H1 (cell line): Measurements from ENCODE around the gene NR5A2. TPM values are rescaled to one million over a fixed set of nuclear protein-coding genes. Genes with fewer than 3 reads are reported as not detected.

Experiments
- CTCF ChIA-PET: fragments of 300-600 bp; sonication (Branson Sonifier 250); formaldehyde crosslinking; loops from one replicate; lab custom pipeline; 2021; ENCODE audit not compliant: partially characterized antibody; lab: Charles Lee
- POLR2A ChIA-PET: fragments of 300-600 bp; sonication (Branson Sonifier 250); formaldehyde crosslinking; loops from one replicate; lab custom pipeline; 2021; ENCODE audit warnings: inconsistent platforms; ENCODE audit not compliant: partially characterized antibody; lab: Charles Lee
- DNase-seq, 2 experiments: peaks; one replicate each; pipeline versions ENCODE4 v3.0.0 to v3.0.0-alpha.2; 2010 to 2022; ENCODE audit warnings: low spot score in 2 of 2, low read depth in 1 of 2, mixed read lengths in 1 of 2
- FAIRE-seq: peaks from 2 replicates; lab custom pipeline; 2011; peaks lifted over from hg19 to GRCh38; lab: Jason Lieb, UNC
- H2AFZ ChIP-seq: 2 replicates; pipeline ENCODE4 v1.8.1; 2012; ENCODE audit warnings: low read length, inconsistent platforms
- H2AK5ac ChIP-seq: 2 replicates; pipeline ENCODE4 v1.6.1; 2013; ENCODE audit warnings: low read depth, low read length
- H2BK120ac ChIP-seq: replicated peaks from 2 replicates; pipeline ENCODE3; 2013; ENCODE audit warnings: low read depth, low read length, inconsistent platforms
- H2BK12ac ChIP-seq: 2 replicates; pipeline ENCODE4 v1.6.1; 2013; ENCODE audit warnings: low read depth, low read length
- H2BK15ac ChIP-seq: 2 replicates; pipeline ENCODE4 v1.6.1; 2013; ENCODE audit warnings: low read length
- H2BK20ac ChIP-seq: 2 replicates; pipeline ENCODE4 v1.6.1; 2013; ENCODE audit warnings: low read length
- H2BK5ac ChIP-seq: 2 replicates; pipeline ENCODE4 v1.6.1; 2013; ENCODE audit warnings: low read depth, low read length
- H3K14ac ChIP-seq: 2 replicates; pipeline ENCODE4 v1.6.1; 2013; ENCODE audit warnings: inconsistent platforms; ENCODE audit not compliant: insufficient read length
- H3K18ac ChIP-seq: 2 replicates; pipeline ENCODE4 v1.6.1; 2013; ENCODE audit warnings: low read length; ENCODE audit errors: extremely low read depth
- H3K23ac ChIP-seq: 2 replicates; pipeline ENCODE4 v1.6.1; 2013; ENCODE audit warnings: inconsistent platforms; ENCODE audit not compliant: insufficient read length
- H3K23me2 ChIP-seq: 2 replicates; pipeline ENCODE4 v1.6.1; 2013; ENCODE audit warnings: low read depth, low read length
- H3K27ac ChIP-seq: 2 replicates; pipeline ENCODE4 v1.6.1; 2011; ENCODE audit warnings: low read depth, low read length, inconsistent platforms
- H3K27me3 ChIP-seq, 4 experiments: replicated peaks in 1 of 4; 1 replicate in 1 of 4; 2 replicates in 3 of 4; pipeline versions ENCODE4 v1.6.1 to v1.8.1; 2011 to 2013; ENCODE audit warnings: low read length in 3 of 4, mild to moderate bottlenecking in 3 of 4, inconsistent platforms in 2 of 4, mixed read lengths in 2 of 4, moderate library complexity in 1 of 4; ENCODE audit not compliant: control insufficient read depth in 3 of 4, insufficient read depth in 3 of 4; ENCODE audit errors: extremely low read depth in 1 of 4
- H3K36me3 ChIP-seq, 4 experiments: 2 replicates each; pipeline versions ENCODE4 v1.6.1 to v1.8.1; 2011 to 2013; ENCODE audit warnings: mild to moderate bottlenecking in 4 of 4, low read length in 3 of 4, moderate library complexity in 2 of 4, control low read depth in 1 of 4, inconsistent platforms in 1 of 4; ENCODE audit not compliant: insufficient read depth in 4 of 4, control insufficient read depth in 2 of 4
- H3K4ac ChIP-seq: replicated peaks from 2 replicates; pipeline ENCODE3; 2013; ENCODE audit warnings: low read length, low read depth, mixed read lengths, inconsistent platforms; ENCODE audit not compliant: insufficient read length
- H3K4me1 ChIP-seq, 4 experiments: replicated peaks in 1 of 4; 1 replicate in 1 of 4; 2 replicates in 3 of 4; pipeline versions ENCODE4 v1.6.1 to v1.8.1; 2011 to 2013; ENCODE audit warnings: low read length in 3 of 4, inconsistent platforms in 2 of 4, mixed read lengths in 1 of 4; ENCODE audit not compliant: insufficient read depth in 4 of 4, control insufficient read depth in 3 of 4
- H3K4me2 ChIP-seq, 2 experiments: 2 replicates each; pipeline versions ENCODE4 v1.6.1 to v1.8.1; 2011 to 2013; ENCODE audit warnings: low read depth in 2 of 2, low read length in 2 of 2, control low read depth in 1 of 2, inconsistent platforms in 1 of 2, mild to moderate bottlenecking in 1 of 2; ENCODE audit not compliant: insufficient read depth in 1 of 2
- H3K4me3 ChIP-seq, 4 experiments: fragments of 200-600, 300-600 bp in 1 of 4; sonication (generic), shearing (Covaris generic), sonication (Bioruptor Twin) in 1 of 4; 2 replicates each; pipeline versions ENCODE4 v1.5.1 to v1.8.1; 2011 to 2016; ENCODE audit warnings: low read length in 4 of 4, low read depth in 3 of 4, control low read depth in 2 of 4, inconsistent platforms in 2 of 4, mild to moderate bottlenecking in 2 of 4, mixed read lengths in 1 of 4, moderate library complexity in 1 of 4; ENCODE audit not compliant: insufficient read depth in 2 of 4; ENCODE audit errors: extremely low read depth in 1 of 4
- H3K56ac ChIP-seq: replicated peaks from 2 replicates; pipeline ENCODE3; 2013; ENCODE audit warnings: low read depth, mild to moderate bottlenecking, mixed read lengths, low read length, inconsistent platforms; ENCODE audit not compliant: insufficient read length
- H3K79me1 ChIP-seq: 2 replicates; pipeline ENCODE4 v1.6.1; 2013; ENCODE audit warnings: low read depth, low read length, control low read depth
- H3K79me2 ChIP-seq, 2 experiments: 2 replicates each; pipeline versions ENCODE4 v1.6.1 to v1.8.1; 2012 to 2013; ENCODE audit warnings: low read length in 2 of 2, mild to moderate bottlenecking in 2 of 2, inconsistent platforms in 1 of 2; ENCODE audit not compliant: insufficient read depth in 2 of 2, control insufficient read depth in 1 of 2
- H3K9ac ChIP-seq, 4 experiments: replicated peaks in 1 of 4; 1 replicate in 1 of 4; 2 replicates in 3 of 4; pipeline versions ENCODE4 v1.6.1 to v1.8.1; 2011 to 2013; ENCODE audit warnings: low read depth in 3 of 4, low read length in 3 of 4, control low read depth in 2 of 4, mild to moderate bottlenecking in 2 of 4, moderate library complexity in 2 of 4, inconsistent platforms in 1 of 4; ENCODE audit errors: extremely low read depth in 1 of 4
- H3K9me3 ChIP-seq, 2 experiments: 2 replicates each; pipeline versions ENCODE4 v1.6.1 to v1.8.1; 2012 to 2013; ENCODE audit warnings: mild to moderate bottlenecking in 2 of 2, moderate library complexity in 2 of 2, control low read depth in 1 of 2, inconsistent platforms in 1 of 2, low read depth in 1 of 2, low read length in 1 of 2, mixed read lengths in 1 of 2; ENCODE audit not compliant: insufficient read depth in 2 of 2
- H4K20me1 ChIP-seq, 2 experiments: replicated peaks in 1 of 2; 2 replicates each; pipeline versions ENCODE3 to v1.8.1; 2011 to 2013; ENCODE audit warnings: inconsistent platforms in 2 of 2, low read length in 2 of 2, mild to moderate bottlenecking in 1 of 2; ENCODE audit not compliant: insufficient read depth in 2 of 2, control insufficient read depth in 1 of 2
- H4K5ac ChIP-seq: 2 replicates; pipeline ENCODE4 v1.6.1; 2013; ENCODE audit warnings: low read length, low read depth, mixed read lengths, inconsistent platforms; ENCODE audit not compliant: insufficient read length
- H4K8ac ChIP-seq: 2 replicates; pipeline ENCODE4 v1.8.0; 2013; ENCODE audit warnings: mild to moderate bottlenecking, moderate library complexity, low read length, inconsistent platforms; ENCODE audit not compliant: insufficient read depth; ENCODE audit errors: extremely low read depth
- H4K91ac ChIP-seq: replicated peaks from 2 replicates; pipeline ENCODE3; 2013; ENCODE audit warnings: low read length, mixed read lengths, inconsistent platforms; ENCODE audit not compliant: insufficient read length
- BACH1 ChIP-seq: IDR thresholded peaks from 2 replicates; pipeline ENCODE4 v1.6.1; 2012; ENCODE audit warnings: low read length, improper control_type of control experiment
- CREB1 ChIP-seq: IDR thresholded peaks from 2 replicates; pipeline ENCODE4 v1.6.1; 2012; ENCODE audit warnings: inconsistent platforms
- GABPA ChIP-seq: IDR thresholded peaks from 2 replicates; pipeline ENCODE4 v1.6.1; 2011; ENCODE audit warnings: mild to moderate bottlenecking, low read length, moderate library complexity, borderline replicate concordance; ENCODE audit not compliant: insufficient read depth
- WGBS, 2 experiments: shearing (Covaris generic) in 1 of 2; methylation state at CpG; one replicate each; pipeline versions ENCODE4 v1.1.6 to v1.1.7; 2013 to 2015; ENCODE audit warnings: low lambda C conversion rate in 2 of 2, mixed read lengths in 2 of 2, inconsistent platforms in 1 of 2, low coverage in 1 of 2, missing lambda C conversion rate in 1 of 2; ENCODE audit not compliant: insufficient replicate concordance in 2 of 2, insufficient coverage in 1 of 2, insufficient read length in 1 of 2; ENCODE audit errors: extremely low coverage in 1 of 2, missing lambda C conversion rate in 1 of 2; 5-methylcytosine and 5-hydroxymethylcytosine counted together
- polyA plus RNA-seq, 7 experiments: library from polyadenylated mRNA; depleted of rRNA in 3 of 7; stranded (reverse) in 5 of 7; unstranded in 2 of 7; fragments of >200 nt in 5 of 7; fragments of 200-250 nt in 2 of 7; gene quantifications; 1 replicate in 5 of 7; 2 replicates in 1 of 7; 4 replicates in 1 of 7; pipeline versions ENCODE4 v1.2.1 to v1.2.3, GENCODE V29; 2011 to 2013; ENCODE audit warnings: missing spikeins in 2 of 7, mixed read lengths in 2 of 7
- total RNA-seq: library from RNA; stranded (reverse); fragmentation: NEBNext Ultra II Directional; extraction: Animal tissue kit (Norgen Biotek cat#: 25700); gene quantifications from 2 replicates; pipeline ENCODE4 v1.2.1, GENCODE V29; 2021

NR5A2 gene
- total and polyA plus RNA-seq, 2 of the 8 experiments (the other 6 are each of a cell fraction or from before 2014, with no cell fraction given): 1.7 to 11.6 TPM

DNA sequence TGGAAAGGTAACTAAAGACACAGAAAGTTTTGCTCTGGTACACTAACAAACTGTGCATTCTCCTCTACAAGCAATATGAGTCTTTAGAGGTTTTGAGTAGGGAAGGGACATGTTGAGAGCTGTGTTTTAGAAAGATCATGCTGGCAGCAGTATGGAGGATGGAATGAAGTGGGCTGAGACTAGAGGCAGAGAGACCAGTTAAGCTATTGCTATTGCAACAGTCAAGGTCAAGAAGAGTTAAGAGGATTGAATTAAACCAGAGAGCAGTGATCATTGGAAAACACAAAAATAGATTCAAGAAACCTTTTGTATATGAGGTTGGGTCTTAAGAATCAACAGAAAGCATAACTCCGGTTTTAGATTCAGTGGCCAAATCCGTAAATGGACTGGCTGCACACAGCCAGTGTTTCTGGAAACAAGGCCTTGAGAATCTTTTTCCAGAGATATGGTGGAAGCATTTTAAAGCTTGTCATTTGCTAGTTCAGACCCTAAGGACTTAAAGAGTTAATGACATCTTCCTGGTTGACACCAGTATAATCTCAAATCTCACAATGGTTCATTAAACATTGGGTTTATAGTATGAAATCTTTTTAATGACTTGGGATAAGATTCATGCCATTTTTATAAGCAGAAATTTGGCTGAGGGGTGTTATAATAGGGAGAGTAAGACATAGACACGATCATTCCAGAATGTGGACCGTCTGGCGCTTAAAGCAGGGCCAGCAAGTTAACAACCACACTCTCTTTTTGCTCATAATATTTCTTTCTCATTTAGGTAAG lies 177.9 kb downstream of the NR5A2 start:
- Histone ChIP-seq H2AK5ac (no peak overlapping the region), H3K79me1 (no peaks in the 10 kb centered on the region), H3K23ac (no peak overlapping the region), H3K79me2 (no peaks in the 10 kb centered on the region), H4K8ac (no peak overlapping the region), H3K23me2 (no peaks in the 10 kb centered on the region), H2AFZ (peak overlapping the region; percentile 84; the same call in 1 of the 2 replicates), H4K20me1 (no peaks in the 10 kb centered on the region), H3K14ac (no peak overlapping the region), H4K91ac (no peak overlapping the region), H3K4ac (no peak overlapping the region), H3K56ac (no peak overlapping the region), H3K27ac (no peak overlapping the region), H3K4me1 (no peaks in the 10 kb centered on the region), H3K9me3 (no peaks in the 10 kb centered on the region), H3K9ac (no peak overlapping the region), H4K5ac (no peak overlapping the region), H2BK120ac (no peak overlapping the region), H3K36me3 (no peaks in the 10 kb centered on the region), H3K4me2 (no peak overlapping the region), H3K4me3 (no peak overlapping the region), H3K27me3 (no peaks in the 10 kb centered on the region), H2BK15ac (no peak overlapping the region), H2BK12ac (no peak overlapping the region), H2BK5ac (no peak overlapping the region), H2BK20ac (no peak overlapping the region), H3K18ac (no peak overlapping the region)
- DNase-seq: no peak
- FAIRE-seq: no peak
- TF ChIP-seq BACH1 (no peak), GABPA (no peak), CREB1 (no peak)
- 69% methylated on average over 5 of the region's 5 CpGs; no CpG with 5 or more reads in 1 of the 2 experiments for WGBS, 2 experiments
- ChIA-PET POLR2A (no interaction called here), CTCF (interaction anchor here (0.8 kb wide), 1 partner anchor 304 kb away, joined by 3 read pairs; no protein-coding TSS in a partner anchor)
